H1 (cell line): Measurements from ENCODE around the gene EPM2A. TPM values are rescaled to one million over a fixed set of nuclear protein-coding genes. Genes with fewer than 3 reads are reported as not detected.

Experiments
- CTCF ChIA-PET: fragments of 300-600 bp; sonication (Branson Sonifier 250); formaldehyde crosslinking; loops from one replicate; lab custom pipeline; 2021; ENCODE audit not compliant: partially characterized antibody; lab: Charles Lee
- POLR2A ChIA-PET: fragments of 300-600 bp; sonication (Branson Sonifier 250); formaldehyde crosslinking; loops from one replicate; lab custom pipeline; 2021; ENCODE audit warnings: inconsistent platforms; ENCODE audit not compliant: partially characterized antibody; lab: Charles Lee
- DNase-seq, 2 experiments: peaks; one replicate each; pipeline versions ENCODE4 v3.0.0 to v3.0.0-alpha.2; 2010 to 2022; ENCODE audit warnings: low spot score in 2 of 2, low read depth in 1 of 2, mixed read lengths in 1 of 2
- FAIRE-seq: peaks from 2 replicates; lab custom pipeline; 2011; peaks lifted over from hg19 to GRCh38; lab: Jason Lieb, UNC
- H2AFZ ChIP-seq: 2 replicates; pipeline ENCODE4 v1.8.1; 2012; ENCODE audit warnings: low read length, inconsistent platforms
- H2AK5ac ChIP-seq: 2 replicates; pipeline ENCODE4 v1.6.1; 2013; ENCODE audit warnings: low read depth, low read length
- H2BK120ac ChIP-seq: replicated peaks from 2 replicates; pipeline ENCODE3; 2013; ENCODE audit warnings: low read depth, low read length, inconsistent platforms
- H2BK12ac ChIP-seq: 2 replicates; pipeline ENCODE4 v1.6.1; 2013; ENCODE audit warnings: low read depth, low read length
- H2BK15ac ChIP-seq: 2 replicates; pipeline ENCODE4 v1.6.1; 2013; ENCODE audit warnings: low read length
- H2BK20ac ChIP-seq: 2 replicates; pipeline ENCODE4 v1.6.1; 2013; ENCODE audit warnings: low read length
- H2BK5ac ChIP-seq: 2 replicates; pipeline ENCODE4 v1.6.1; 2013; ENCODE audit warnings: low read depth, low read length
- H3K14ac ChIP-seq: 2 replicates; pipeline ENCODE4 v1.6.1; 2013; ENCODE audit warnings: inconsistent platforms; ENCODE audit not compliant: insufficient read length
- H3K18ac ChIP-seq: 2 replicates; pipeline ENCODE4 v1.6.1; 2013; ENCODE audit warnings: low read length; ENCODE audit errors: extremely low read depth
- H3K23ac ChIP-seq: 2 replicates; pipeline ENCODE4 v1.6.1; 2013; ENCODE audit warnings: inconsistent platforms; ENCODE audit not compliant: insufficient read length
- H3K23me2 ChIP-seq: 2 replicates; pipeline ENCODE4 v1.6.1; 2013; ENCODE audit warnings: low read depth, low read length
- H3K27ac ChIP-seq: 2 replicates; pipeline ENCODE4 v1.6.1; 2011; ENCODE audit warnings: low read depth, low read length, inconsistent platforms
- H3K27me3 ChIP-seq, 4 experiments: replicated peaks in 1 of 4; 1 replicate in 1 of 4; 2 replicates in 3 of 4; pipeline versions ENCODE4 v1.6.1 to v1.8.1; 2011 to 2013; ENCODE audit warnings: low read length in 3 of 4, mild to moderate bottlenecking in 3 of 4, inconsistent platforms in 2 of 4, mixed read lengths in 2 of 4, moderate library complexity in 1 of 4; ENCODE audit not compliant: control insufficient read depth in 3 of 4, insufficient read depth in 3 of 4; ENCODE audit errors: extremely low read depth in 1 of 4
- H3K36me3 ChIP-seq, 4 experiments: 2 replicates each; pipeline versions ENCODE4 v1.6.1 to v1.8.1; 2011 to 2013; ENCODE audit warnings: mild to moderate bottlenecking in 4 of 4, low read length in 3 of 4, moderate library complexity in 2 of 4, control low read depth in 1 of 4, inconsistent platforms in 1 of 4; ENCODE audit not compliant: insufficient read depth in 4 of 4, control insufficient read depth in 2 of 4
- H3K4ac ChIP-seq: replicated peaks from 2 replicates; pipeline ENCODE3; 2013; ENCODE audit warnings: low read length, low read depth, mixed read lengths, inconsistent platforms; ENCODE audit not compliant: insufficient read length
- H3K4me1 ChIP-seq, 4 experiments: replicated peaks in 1 of 4; 1 replicate in 1 of 4; 2 replicates in 3 of 4; pipeline versions ENCODE4 v1.6.1 to v1.8.1; 2011 to 2013; ENCODE audit warnings: low read length in 3 of 4, inconsistent platforms in 2 of 4, mixed read lengths in 1 of 4; ENCODE audit not compliant: insufficient read depth in 4 of 4, control insufficient read depth in 3 of 4
- H3K4me2 ChIP-seq, 2 experiments: 2 replicates each; pipeline versions ENCODE4 v1.6.1 to v1.8.1; 2011 to 2013; ENCODE audit warnings: low read depth in 2 of 2, low read length in 2 of 2, control low read depth in 1 of 2, inconsistent platforms in 1 of 2, mild to moderate bottlenecking in 1 of 2; ENCODE audit not compliant: insufficient read depth in 1 of 2
- H3K4me3 ChIP-seq, 4 experiments: fragments of 200-600, 300-600 bp in 1 of 4; sonication (generic), shearing (Covaris generic), sonication (Bioruptor Twin) in 1 of 4; 2 replicates each; pipeline versions ENCODE4 v1.5.1 to v1.8.1; 2011 to 2016; ENCODE audit warnings: low read length in 4 of 4, low read depth in 3 of 4, control low read depth in 2 of 4, inconsistent platforms in 2 of 4, mild to moderate bottlenecking in 2 of 4, mixed read lengths in 1 of 4, moderate library complexity in 1 of 4; ENCODE audit not compliant: insufficient read depth in 2 of 4; ENCODE audit errors: extremely low read depth in 1 of 4
- H3K56ac ChIP-seq: replicated peaks from 2 replicates; pipeline ENCODE3; 2013; ENCODE audit warnings: low read depth, mild to moderate bottlenecking, mixed read lengths, low read length, inconsistent platforms; ENCODE audit not compliant: insufficient read length
- H3K79me1 ChIP-seq: 2 replicates; pipeline ENCODE4 v1.6.1; 2013; ENCODE audit warnings: low read depth, low read length, control low read depth
- H3K79me2 ChIP-seq, 2 experiments: 2 replicates each; pipeline versions ENCODE4 v1.6.1 to v1.8.1; 2012 to 2013; ENCODE audit warnings: low read length in 2 of 2, mild to moderate bottlenecking in 2 of 2, inconsistent platforms in 1 of 2; ENCODE audit not compliant: insufficient read depth in 2 of 2, control insufficient read depth in 1 of 2
- H3K9ac ChIP-seq, 4 experiments: replicated peaks in 1 of 4; 1 replicate in 1 of 4; 2 replicates in 3 of 4; pipeline versions ENCODE4 v1.6.1 to v1.8.1; 2011 to 2013; ENCODE audit warnings: low read depth in 3 of 4, low read length in 3 of 4, control low read depth in 2 of 4, mild to moderate bottlenecking in 2 of 4, moderate library complexity in 2 of 4, inconsistent platforms in 1 of 4; ENCODE audit errors: extremely low read depth in 1 of 4
- H3K9me3 ChIP-seq, 2 experiments: 2 replicates each; pipeline versions ENCODE4 v1.6.1 to v1.8.1; 2012 to 2013; ENCODE audit warnings: mild to moderate bottlenecking in 2 of 2, moderate library complexity in 2 of 2, control low read depth in 1 of 2, inconsistent platforms in 1 of 2, low read depth in 1 of 2, low read length in 1 of 2, mixed read lengths in 1 of 2; ENCODE audit not compliant: insufficient read depth in 2 of 2
- H4K20me1 ChIP-seq, 2 experiments: replicated peaks in 1 of 2; 2 replicates each; pipeline versions ENCODE3 to v1.8.1; 2011 to 2013; ENCODE audit warnings: inconsistent platforms in 2 of 2, low read length in 2 of 2, mild to moderate bottlenecking in 1 of 2; ENCODE audit not compliant: insufficient read depth in 2 of 2, control insufficient read depth in 1 of 2
- H4K5ac ChIP-seq: 2 replicates; pipeline ENCODE4 v1.6.1; 2013; ENCODE audit warnings: low read length, low read depth, mixed read lengths, inconsistent platforms; ENCODE audit not compliant: insufficient read length
- H4K8ac ChIP-seq: 2 replicates; pipeline ENCODE4 v1.8.0; 2013; ENCODE audit warnings: mild to moderate bottlenecking, moderate library complexity, low read length, inconsistent platforms; ENCODE audit not compliant: insufficient read depth; ENCODE audit errors: extremely low read depth
- H4K91ac ChIP-seq: replicated peaks from 2 replicates; pipeline ENCODE3; 2013; ENCODE audit warnings: low read length, mixed read lengths, inconsistent platforms; ENCODE audit not compliant: insufficient read length
- CEBPB ChIP-seq: IDR thresholded peaks from 2 replicates; pipeline ENCODE4 v1.6.1; 2012; ENCODE audit warnings: low read depth, low read length
- EGR1 ChIP-seq: IDR thresholded peaks from 2 replicates; pipeline ENCODE4 v1.6.1; 2011; ENCODE audit warnings: low read depth, low read length, borderline replicate concordance
- EP300 ChIP-seq, 2 experiments: IDR thresholded peaks; 1 replicate in 1 of 2; 2 replicates in 1 of 2; pipeline ENCODE4 v1.6.1; 2011 to 2012; ENCODE audit warnings: low read depth in 2 of 2, low read length in 2 of 2, mild to moderate bottlenecking in 2 of 2, borderline replicate concordance in 1 of 2, inconsistent platforms in 1 of 2, moderate library complexity in 1 of 2
- EZH2 ChIP-seq: fragments of 200-600 bp; sonication (generic); IDR thresholded peaks from 2 replicates; pipeline ENCODE4 v1.7.1; 2012; ENCODE audit warnings: low read depth, mild to moderate bottlenecking, moderate library complexity, low read length, inconsistent platforms; ENCODE audit not compliant: severe bottlenecking
- FOSL1 ChIP-seq: IDR thresholded peaks from 2 replicates; pipeline ENCODE4 v1.6.1; 2011; ENCODE audit warnings: mild to moderate bottlenecking, low read depth, low read length, moderate library complexity; ENCODE audit not compliant: insufficient read depth
- KDM1A ChIP-seq: fragments of 200-600, 300-600 bp; sonication (generic); IDR thresholded peaks from 2 replicates; pipeline ENCODE4 v1.7.1; 2016; ENCODE audit warnings: mild to moderate bottlenecking, low read length, borderline replicate concordance
- MAFK ChIP-seq: IDR thresholded peaks from 2 replicates; pipeline ENCODE4 v1.6.1; 2012; ENCODE audit warnings: low read depth, mild to moderate bottlenecking, improper control_type of control experiment, low read length
- NANOG ChIP-seq: IDR thresholded peaks from 2 replicates; pipeline ENCODE4 v1.6.1; 2011; ENCODE audit warnings: low read length, low read depth, mild to moderate bottlenecking, inconsistent platforms; ENCODE audit not compliant: insufficient read depth, poor library complexity, severe bottlenecking
- NRF1 ChIP-seq: IDR thresholded peaks from 2 replicates; pipeline ENCODE4 v1.6.1; 2011; ENCODE audit warnings: mild to moderate bottlenecking, low read depth, low read length, improper control_type of control experiment
- POLR2A ChIP-seq, 2 experiments: IDR thresholded peaks; 1 replicate in 1 of 2; 2 replicates in 1 of 2; pipeline ENCODE4 v1.6.1; 2011; ENCODE audit warnings: low read depth in 2 of 2, low read length in 2 of 2, mild to moderate bottlenecking in 2 of 2; ENCODE audit errors: control extremely low read depth in 1 of 2
- RBBP5 ChIP-seq: IDR thresholded peaks from 2 replicates; pipeline ENCODE4 v1.7.1; 2012; ENCODE audit warnings: low read depth, mild to moderate bottlenecking, inconsistent platforms, low read length, moderate library complexity, borderline replicate concordance
- RNF2 ChIP-seq: fragments of 200-900, 300-1000 bp; sonication (generic); IDR thresholded peaks from 2 replicates; pipeline ENCODE4 v1.7.1; 2016; ENCODE audit warnings: borderline replicate concordance, low read depth, mild to moderate bottlenecking, antibody characterized with exemption, low read length; ENCODE audit not compliant: poor library complexity, severe bottlenecking; ENCODE audit errors: missing control alignments
- TAF1 ChIP-seq: IDR thresholded peaks from 2 replicates; pipeline ENCODE4 v1.6.1; 2011; ENCODE audit warnings: mild to moderate bottlenecking, low read depth, low read length
- ZNF274 ChIP-seq: IDR thresholded peaks from 2 replicates; pipeline ENCODE4 v1.7.0; 2012; ENCODE audit warnings: low read length, borderline replicate concordance; ENCODE audit errors: extremely low read depth
- polyA plus RNA-seq, 7 experiments: library from polyadenylated mRNA; depleted of rRNA in 3 of 7; stranded (reverse) in 5 of 7; unstranded in 2 of 7; fragments of >200 nt in 5 of 7; fragments of 200-250 nt in 2 of 7; gene quantifications; 1 replicate in 5 of 7; 2 replicates in 1 of 7; 4 replicates in 1 of 7; pipeline versions ENCODE4 v1.2.1 to v1.2.3, GENCODE V29; 2011 to 2013; ENCODE audit warnings: missing spikeins in 2 of 7, mixed read lengths in 2 of 7
- total RNA-seq: library from RNA; stranded (reverse); fragmentation: NEBNext Ultra II Directional; extraction: Animal tissue kit (Norgen Biotek cat#: 25700); gene quantifications from 2 replicates; pipeline ENCODE4 v1.2.1, GENCODE V29; 2021
- TF ChIP-seq, protein P1 (sequence below): IDR thresholded peaks from 2 replicates; pipeline ENCODE4 v1.6.1; 2012; ENCODE audit warnings: inconsistent platforms

Gene EPM2A
- total and polyA plus RNA-seq, 2 of the 8 experiments (the other 6 are each of a cell fraction or from before 2014, with no cell fraction given): 2.3 to 6.2 TPM

- CTCF ChIA-PET: interaction anchor here (2.1 kb wide), 1 partner anchor 30 kb away, joined by 6 read pairs; no protein-coding TSS in a partner anchor
- Histone ChIP-seq H3K23me2 (no peaks in the 10 kb centered on the region), H2BK12ac (no peak overlapping the region), H3K4ac (no peak overlapping the region), H3K27ac (no peak overlapping the region), H3K79me1 (no peaks in the 10 kb centered on the region), H3K9ac (no peak overlapping the region), H3K56ac (no peak overlapping the region), H2BK20ac (no peak overlapping the region), H3K79me2 (no peaks in the 10 kb centered on the region), H3K27me3 (no peaks in the 10 kb centered on the region), H2AK5ac (no peak overlapping the region), H3K14ac (no peak overlapping the region), H3K4me2 (no peak overlapping the region), H3K36me3 (no peaks in the 10 kb centered on the region), H3K4me1 (no peaks in the 10 kb centered on the region), H4K8ac (no peak overlapping the region), H3K9me3 (no peaks in the 10 kb centered on the region), H2BK5ac (no peak overlapping the region), H3K4me3 (no peak overlapping the region), H2BK120ac (no peak overlapping the region), H2AFZ (no peak overlapping the region), H2BK15ac (no peak overlapping the region), H4K20me1 (no peaks in the 10 kb centered on the region), H4K91ac (no peak overlapping the region), H4K5ac (no peak overlapping the region), H3K23ac (no peak overlapping the region), H3K18ac (no peak overlapping the region)
- DNase-seq (no peak), FAIRE-seq (no peak)
- POLR2A ChIA-PET: no interaction called here
- TF ChIP-seq ZNF274 (no peak), EGR1 (no peak), RNF2 (no peak), EZH2 (no peak), NRF1 (no peak), RBBP5 (no peak), EP300 (IDR thresholded peaks at IDR 0.05; ENCODE audit: borderline replicate concordance in 1 of 2, low read depth in 2 of 2, low read length in 2 of 2) (no peak), MAFK (no peak), NANOG (no peak), FOSL1 (no peak), TAF1 (no peak), CEBPB (no peak), POLR2A (IDR thresholded peaks at IDR 0.05; ENCODE audit: control extremely low read depth in 1 of 2, low read depth in 2 of 2, low read length in 2 of 2) (no peak), KDM1A (no peak)
- TF ChIP-seq, protein P1, sequence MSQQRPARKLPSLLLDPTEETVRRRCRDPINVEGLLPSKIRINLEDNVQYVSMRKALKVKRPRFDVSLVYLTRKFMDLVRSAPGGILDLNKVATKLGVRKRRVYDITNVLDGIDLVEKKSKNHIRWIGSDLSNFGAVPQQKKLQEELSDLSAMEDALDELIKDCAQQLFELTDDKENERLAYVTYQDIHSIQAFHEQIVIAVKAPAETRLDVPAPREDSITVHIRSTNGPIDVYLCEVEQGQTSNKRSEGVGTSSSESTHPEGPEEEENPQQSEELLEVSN: no peak
These were observed 131.9 kb downstream of the EPM2A start for GRCh38 chr6:145603424-145603833.
